ENCODE measurements around the gene SLC6A9. TPM values are rescaled to one million over a fixed set of nuclear protein-coding genes. Genes with fewer than 3 reads are reported as not detected.

Gene SLC6A9
- total RNA-seq, 3 donors from 2014 or later (not counting 1 experiment from before 2014, with no cell fraction given) = 0.29 to 0.55 TPM; not detected in 1

DNA sequence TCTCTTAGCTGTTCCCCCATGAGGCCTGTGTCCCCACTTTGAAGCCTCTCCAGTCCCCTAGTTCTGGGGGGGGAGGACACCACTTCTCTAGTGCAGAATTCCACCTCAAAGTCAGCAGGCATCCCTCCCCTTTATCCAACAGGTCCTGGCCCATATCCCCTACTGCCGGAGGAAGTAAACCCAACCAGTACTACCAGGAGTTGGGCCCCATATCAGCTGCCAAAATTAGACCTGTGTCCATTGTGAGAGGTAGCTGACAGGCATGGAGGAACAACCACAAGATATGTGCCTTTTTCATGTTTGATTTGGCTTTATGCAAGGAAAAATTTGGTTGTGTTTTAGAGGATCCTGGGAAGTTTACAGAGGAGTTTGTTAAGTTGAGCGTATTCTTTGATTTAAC lies 22.1 kb upstream of the SLC6A9 start:
- no CpG with 5 or more reads among the region's 2 CpGs for WGBS (ENCODE audit: insufficient coverage)
- Mint-ChIP-seq H3K27me3 (ENCODE audit: low read depth in 2 of 2) (no peaks in the 10 kb centered on the region), H3K4me3 (no peak overlapping the region), H3K36me3 (no peaks in the 10 kb centered on the region), H3K4me1 (no peaks in the 10 kb centered on the region), H3K9me3 (no peaks in the 10 kb centered on the region), H3K27ac (no peak overlapping the region)
- intact Hi-C loops (cut with micrococcal nuclease) = no loop called here
- H3K4me1 ChIP-seq (ENCODE audit: control insufficient read depth, insufficient read depth, low read length) = no peaks in the 10 kb centered on the region
- ATAC-seq = no peak
- H3K27me3 ChIP-seq (ENCODE audit: control insufficient read depth, insufficient read depth, low read length) = no peaks in the 10 kb centered on the region
- TF ChIP-seq, protein P1, sequence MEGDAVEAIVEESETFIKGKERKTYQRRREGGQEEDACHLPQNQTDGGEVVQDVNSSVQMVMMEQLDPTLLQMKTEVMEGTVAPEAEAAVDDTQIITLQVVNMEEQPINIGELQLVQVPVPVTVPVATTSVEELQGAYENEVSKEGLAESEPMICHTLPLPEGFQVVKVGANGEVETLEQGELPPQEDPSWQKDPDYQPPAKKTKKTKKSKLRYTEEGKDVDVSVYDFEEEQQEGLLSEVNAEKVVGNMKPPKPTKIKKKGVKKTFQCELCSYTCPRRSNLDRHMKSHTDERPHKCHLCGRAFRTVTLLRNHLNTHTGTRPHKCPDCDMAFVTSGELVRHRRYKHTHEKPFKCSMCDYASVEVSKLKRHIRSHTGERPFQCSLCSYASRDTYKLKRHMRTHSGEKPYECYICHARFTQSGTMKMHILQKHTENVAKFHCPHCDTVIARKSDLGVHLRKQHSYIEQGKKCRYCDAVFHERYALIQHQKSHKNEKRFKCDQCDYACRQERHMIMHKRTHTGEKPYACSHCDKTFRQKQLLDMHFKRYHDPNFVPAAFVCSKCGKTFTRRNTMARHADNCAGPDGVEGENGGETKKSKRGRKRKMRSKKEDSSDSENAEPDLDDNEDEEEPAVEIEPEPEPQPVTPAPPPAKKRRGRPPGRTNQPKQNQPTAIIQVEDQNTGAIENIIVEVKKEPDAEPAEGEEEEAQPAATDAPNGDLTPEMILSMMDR (IDR thresholded peaks at IDR 0.05) = no peak
- no peak overlapping the region for H3K27ac ChIP-seq (ENCODE audit: low read length)
- no peaks in the 10 kb centered on the region for H3K9me3 ChIP-seq (ENCODE audit: control insufficient read depth, insufficient read depth, low read length)
- no peaks in the 10 kb centered on the region for H3K36me3 ChIP-seq (ENCODE audit: control insufficient read depth, insufficient read depth, low read length)
- DNase-seq = no peak
- H3K4me3 ChIP-seq (ENCODE audit: low read length) = no peak overlapping the region

DNA sequence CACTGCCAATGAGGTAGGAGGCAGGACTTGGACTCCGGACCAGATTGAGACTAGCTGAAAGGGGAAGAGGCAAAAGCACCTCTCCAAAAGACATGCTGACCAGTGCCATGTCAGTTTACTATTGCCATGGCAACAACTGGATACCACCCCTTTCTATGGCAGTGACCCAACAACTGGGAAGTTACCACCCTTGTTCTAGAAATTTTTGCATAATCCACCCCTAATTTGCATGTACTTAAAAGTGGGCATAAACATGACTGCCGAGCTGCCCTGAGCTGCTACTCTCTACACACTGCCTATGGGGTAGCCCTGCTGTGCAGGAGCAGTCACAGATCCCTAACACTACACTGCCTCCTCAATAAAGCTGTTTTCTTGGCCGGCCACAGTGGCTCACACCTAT lies 19.0 kb upstream of the SLC6A9 start:
- intact Hi-C loops (cut with micrococcal nuclease) = no loop called here
- Histone ChIP-seq H3K9me3 (ENCODE audit: control insufficient read depth, insufficient read depth, low read length) (no peaks in the 10 kb centered on the region), H3K4me3 (ENCODE audit: low read length) (no peak overlapping the region), H3K27me3 (ENCODE audit: control insufficient read depth, insufficient read depth, low read length) (no peaks in the 10 kb centered on the region), H3K4me1 (ENCODE audit: control insufficient read depth, insufficient read depth, low read length) (no peaks in the 10 kb centered on the region), H3K27ac (ENCODE audit: low read length) (no peak overlapping the region), H3K36me3 (ENCODE audit: control insufficient read depth, insufficient read depth, low read length) (no peaks in the 10 kb centered on the region)
- H3K4me3 Mint-ChIP-seq = no peak overlapping the region
- 80% methylated on average over 3 of the region's 3 CpGs for WGBS (ENCODE audit: insufficient coverage)
- H3K4me1 Mint-ChIP-seq = peaks cover 0 to 6% of the 10 kb centered on the region in 2 donors
- TF ChIP-seq, protein P1 (IDR thresholded peaks at IDR 0.05) = no peak
- H3K27ac Mint-ChIP-seq = no peak overlapping the region
- H3K9me3 Mint-ChIP-seq = no peaks in the 10 kb centered on the region
- H3K27me3 Mint-ChIP-seq (ENCODE audit: low read depth in 2 of 2) = peaks cover 8 to 9% of the 10 kb centered on the region in 2 donors
- no peaks in the 10 kb centered on the region for H3K36me3 Mint-ChIP-seq
- DNase-seq (no peak), ATAC-seq (no peak)

DNA sequence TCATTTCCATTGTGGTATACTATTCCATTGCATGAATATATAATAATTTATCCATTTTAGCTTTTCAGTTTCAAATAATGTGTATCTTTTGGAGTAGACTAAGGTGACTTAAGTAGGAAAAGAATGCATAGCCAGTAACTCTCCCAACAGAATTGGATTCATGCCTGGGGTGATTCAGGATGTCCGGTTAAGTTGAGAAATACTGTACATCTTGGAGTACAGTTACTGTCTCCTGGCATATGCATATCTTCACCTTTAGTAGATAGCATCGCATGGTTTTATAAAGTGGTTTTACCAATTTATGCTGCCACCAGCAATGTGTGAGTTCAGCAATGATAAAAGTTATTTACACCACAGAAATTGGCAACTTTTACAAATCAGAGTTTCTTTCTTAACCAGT lies 18.6 kb upstream of the SLC6A9 start:
- no peaks in the 10 kb centered on the region for H3K9me3 ChIP-seq (ENCODE audit: control insufficient read depth, insufficient read depth, low read length)
- Mint-ChIP-seq H3K27ac (no peak overlapping the region), H3K36me3 (no peaks in the 10 kb centered on the region), H3K4me1 (peaks cover 0 to 6% of the 10 kb centered on the region in 2 donors), H3K27me3 (ENCODE audit: low read depth in 2 of 2) (peaks cover 8 to 11% of the 10 kb centered on the region in 2 donors), H3K9me3 (no peaks in the 10 kb centered on the region), H3K4me3 (no peak overlapping the region)
- H3K27me3 ChIP-seq (ENCODE audit: control insufficient read depth, insufficient read depth, low read length) = no peaks in the 10 kb centered on the region
- ATAC-seq (no peak), DNase-seq (no peak)
- TF ChIP-seq, protein P1 (IDR thresholded peaks at IDR 0.05) = no peak
- no peaks in the 10 kb centered on the region for H3K36me3 ChIP-seq (ENCODE audit: control insufficient read depth, insufficient read depth, low read length)
- no peak overlapping the region for H3K27ac ChIP-seq (ENCODE audit: low read length)
- intact Hi-C loops (cut with micrococcal nuclease) = no loop called here
- no peaks in the 10 kb centered on the region for H3K4me1 ChIP-seq (ENCODE audit: control insufficient read depth, insufficient read depth, low read length)
- no peak overlapping the region for H3K4me3 ChIP-seq (ENCODE audit: low read length)
- 42% methylated on average over 2 of the region's 2 CpGs for WGBS (ENCODE audit: insufficient coverage)

DNA sequence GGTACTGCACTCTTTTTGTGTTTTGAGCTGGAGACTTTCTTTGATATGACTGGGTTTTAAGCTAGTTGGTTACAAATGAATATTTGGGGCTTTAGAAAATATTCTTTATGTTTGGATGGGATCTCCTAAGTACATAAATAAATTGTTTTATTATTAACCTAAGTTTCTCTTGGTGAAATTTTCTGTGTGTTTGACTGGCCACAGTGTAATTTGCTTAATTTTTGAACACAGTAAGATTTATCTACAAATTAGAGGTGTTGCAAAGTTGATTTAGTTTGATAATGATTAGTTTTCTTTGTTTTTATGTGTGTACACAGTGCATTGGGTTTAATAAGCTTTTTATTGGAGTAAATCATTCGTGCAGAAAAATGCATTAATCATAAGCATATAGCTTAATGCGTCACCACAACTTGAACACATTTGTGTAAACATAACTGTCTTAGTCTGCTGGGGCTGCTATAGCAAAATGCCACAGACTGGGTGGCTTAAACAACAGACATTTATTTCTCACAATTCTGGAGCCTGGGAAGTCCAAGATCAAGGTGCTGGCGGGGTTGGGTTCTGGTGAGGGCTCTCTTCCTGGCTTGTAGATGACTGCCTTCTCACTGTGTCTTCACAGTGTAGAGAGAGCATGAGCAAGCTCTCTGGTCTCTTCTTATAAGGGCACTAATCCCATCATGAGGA lies 17.4 kb upstream of the SLC6A9 start:
- H3K36me3 Mint-ChIP-seq = no peaks in the 10 kb centered on the region
- H3K4me1 ChIP-seq (ENCODE audit: control insufficient read depth, insufficient read depth, low read length) = no peaks in the 10 kb centered on the region

More for the DNA sequence above, 17.4 kb upstream of the SLC6A9 start:
- Mint-ChIP-seq H3K4me3 (no peak overlapping the region), H3K9me3 (no peaks in the 10 kb centered on the region), H3K27me3 (ENCODE audit: low read depth in 2 of 2) (peaks cover 8 to 11% of the 10 kb centered on the region in 2 donors), H3K27ac (no peak overlapping the region), H3K4me1 (peaks cover 0 to 6% of the 10 kb centered on the region in 2 donors)
- 67% methylated on average over 3 of the region's 3 CpGs for WGBS (ENCODE audit: insufficient coverage)
- no peak overlapping the region for H3K4me3 ChIP-seq (ENCODE audit: low read length)
- ATAC-seq (no peak), DNase-seq (no peak)
- TF ChIP-seq, protein P1 (IDR thresholded peaks at IDR 0.05) = no peak
- no peaks in the 10 kb centered on the region for H3K9me3 ChIP-seq (ENCODE audit: control insufficient read depth, insufficient read depth, low read length)
- no peaks in the 10 kb centered on the region for H3K27me3 ChIP-seq (ENCODE audit: control insufficient read depth, insufficient read depth, low read length)
- no peaks in the 10 kb centered on the region for H3K36me3 ChIP-seq (ENCODE audit: control insufficient read depth, insufficient read depth, low read length)
- intact Hi-C loops (cut with micrococcal nuclease) = no loop called here
- H3K27ac ChIP-seq (ENCODE audit: low read length) = no peak overlapping the region
